H7 (cell line): ENCODE data around the gene OVCH2. TPM values are rescaled to one million over a fixed set of nuclear protein-coding genes. Genes with fewer than 3 reads are reported as not detected.
"Not testable (repeated sequence)": the region's sequence is repeated elsewhere in the genome, so short reads cannot be mapped to it uniquely, and the experiment has no call there.

ENCODE experiments used
- DNase-seq: peaks from one replicate; pipeline ENCODE4 v3.0.0; 2012
- H3K27me3 ChIP-seq: 2 replicates; pipeline ENCODE4 v1.6.0; 2011; ENCODE audit warnings: mild to moderate bottlenecking, low read length; ENCODE audit not compliant: control insufficient read depth, insufficient read depth
- H3K36me3 ChIP-seq: replicated peaks from 2 replicates; pipeline ENCODE4 v1.5.1; 2011; ENCODE audit warnings: low read length; ENCODE audit not compliant: control insufficient read depth, insufficient read depth
- H3K4me3 ChIP-seq: 2 replicates; pipeline ENCODE4 v1.5.1; 2011; ENCODE audit warnings: low read depth, mild to moderate bottlenecking, control low read depth, low read length, moderate library complexity; ENCODE audit not compliant: insufficient read depth
- total RNA-seq: library from RNA; depleted of rRNA; stranded (reverse); fragments of >200 nt; shearing (Covaris generic); gene quantifications from 2 replicates; pipeline ENCODE4 v1.2.3, GENCODE V29; 2014

The OVCH2 gene
- total RNA-seq, 1 experiment from 2014 or later = 0.66 TPM

DNA sequence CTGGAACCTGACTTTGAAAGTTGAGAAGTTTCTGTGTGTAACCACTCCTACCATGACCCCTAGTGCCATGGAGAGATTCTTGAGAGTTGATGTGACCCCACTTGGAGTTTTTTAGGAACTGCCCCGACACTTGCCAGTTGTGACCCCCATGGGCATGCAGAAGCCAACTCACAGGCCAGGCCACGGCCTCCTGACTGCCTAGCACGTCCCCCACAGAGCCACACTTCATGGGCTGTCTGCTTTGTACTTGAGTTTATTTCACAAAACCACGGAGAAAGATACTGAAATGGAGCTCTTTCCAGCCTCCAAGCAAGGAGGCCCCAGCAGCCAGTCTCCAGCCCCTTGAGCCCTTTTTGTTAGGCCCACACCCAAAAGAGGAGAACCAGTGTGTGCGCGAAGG lies 41.4 kb downstream of the OVCH2 start:
- DNase-seq = no peak
- no peak overlapping the region for H3K4me3 ChIP-seq
- peaks cover 22% of the 10 kb centered on the region for H3K36me3 ChIP-seq
- H3K27me3 ChIP-seq = no peaks in the 10 kb centered on the region

DNA sequence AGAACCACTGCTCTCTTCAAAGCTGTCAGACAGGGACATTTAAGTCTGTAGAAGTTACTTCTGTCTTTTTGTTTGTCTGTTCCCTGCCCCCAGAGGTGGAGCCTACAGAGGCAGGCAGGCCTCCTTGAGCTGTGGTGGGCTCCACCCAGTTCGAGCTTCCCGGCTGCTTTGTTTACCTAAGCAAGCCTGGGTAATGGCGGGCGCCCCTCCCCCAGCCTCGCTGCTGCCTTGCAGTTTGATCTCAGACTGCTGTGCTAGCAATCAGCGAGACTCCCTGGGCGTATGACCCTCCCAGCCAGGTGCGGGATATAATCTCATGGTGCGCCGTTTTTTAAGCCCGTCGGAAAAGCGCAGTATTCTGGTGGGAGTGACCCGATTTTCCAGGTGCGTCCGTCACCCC lies 42.7 kb downstream of the OVCH2 start:
- H3K36me3 ChIP-seq = peaks cover 22% of the 10 kb centered on the region
- not testable (repeated sequence) for H3K27me3 ChIP-seq, DNase-seq, H3K4me3 ChIP-seq

DNA sequence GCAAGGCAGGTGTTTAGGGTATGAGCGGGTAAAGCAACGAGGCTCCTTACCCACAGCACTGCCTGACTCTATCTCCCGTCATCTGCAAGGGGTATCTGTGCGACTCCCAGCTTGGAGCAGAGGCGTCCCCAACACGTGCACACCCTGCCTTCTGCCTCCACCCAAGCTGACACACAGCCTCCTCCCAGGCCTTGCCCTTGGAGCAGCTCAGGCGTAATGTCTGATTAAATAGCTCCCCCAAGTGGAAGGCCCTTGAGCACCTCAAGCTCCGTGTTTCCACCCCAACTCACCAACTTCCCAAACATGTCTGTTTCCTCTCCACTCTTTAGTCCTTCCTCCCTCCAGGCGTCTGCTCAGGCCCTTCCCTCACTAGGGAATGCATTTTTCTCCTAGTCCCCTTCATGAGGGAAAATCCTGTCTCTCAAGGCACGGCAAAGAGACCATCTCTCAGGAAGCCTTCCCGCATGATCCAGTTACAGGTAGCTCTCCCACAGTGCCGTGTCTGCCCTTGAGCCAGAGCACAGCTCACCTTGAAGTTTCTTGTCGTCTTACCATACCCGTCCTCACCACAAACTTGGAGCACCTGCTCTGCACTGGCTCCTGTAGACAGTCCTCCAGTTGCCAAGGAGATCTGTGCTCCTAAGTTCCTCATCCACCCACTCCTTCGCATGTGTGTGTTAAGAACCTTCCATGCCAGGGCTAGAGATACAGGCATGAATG lies 48.8 kb downstream of the OVCH2 start:
- Histone ChIP-seq H3K27me3 (no peaks in the 10 kb centered on the region), H3K36me3 (peaks cover 2% of the 10 kb centered on the region), H3K4me3 (no peak overlapping the region)
- DNase-seq = peak; percentile 84

DNA sequence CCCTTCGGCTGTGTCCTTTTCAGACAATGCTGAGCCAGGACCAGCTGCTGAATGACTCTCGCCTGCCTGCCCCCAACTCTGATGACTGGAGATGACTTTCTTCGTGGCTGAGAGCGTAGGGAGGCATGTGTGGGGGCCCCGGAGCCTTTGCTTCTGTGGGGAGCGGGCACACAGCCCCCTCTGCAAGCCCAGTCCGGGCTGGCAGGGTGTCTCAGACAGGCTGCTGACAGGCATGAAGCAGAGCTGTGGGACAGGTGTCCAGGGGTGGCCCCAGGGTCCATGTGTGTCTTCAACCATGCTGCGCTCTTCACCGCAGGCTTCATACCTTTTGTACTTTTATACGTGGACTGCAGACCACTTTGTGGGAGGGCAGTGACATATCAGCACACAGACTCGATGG lies 49.6 kb downstream of the OVCH2 start:
- H3K4me3 ChIP-seq = no peak overlapping the region
- H3K27me3 ChIP-seq = no peaks in the 10 kb centered on the region
- no peak for DNase-seq
- H3K36me3 ChIP-seq = peaks cover 2% of the 10 kb centered on the region

DNA sequence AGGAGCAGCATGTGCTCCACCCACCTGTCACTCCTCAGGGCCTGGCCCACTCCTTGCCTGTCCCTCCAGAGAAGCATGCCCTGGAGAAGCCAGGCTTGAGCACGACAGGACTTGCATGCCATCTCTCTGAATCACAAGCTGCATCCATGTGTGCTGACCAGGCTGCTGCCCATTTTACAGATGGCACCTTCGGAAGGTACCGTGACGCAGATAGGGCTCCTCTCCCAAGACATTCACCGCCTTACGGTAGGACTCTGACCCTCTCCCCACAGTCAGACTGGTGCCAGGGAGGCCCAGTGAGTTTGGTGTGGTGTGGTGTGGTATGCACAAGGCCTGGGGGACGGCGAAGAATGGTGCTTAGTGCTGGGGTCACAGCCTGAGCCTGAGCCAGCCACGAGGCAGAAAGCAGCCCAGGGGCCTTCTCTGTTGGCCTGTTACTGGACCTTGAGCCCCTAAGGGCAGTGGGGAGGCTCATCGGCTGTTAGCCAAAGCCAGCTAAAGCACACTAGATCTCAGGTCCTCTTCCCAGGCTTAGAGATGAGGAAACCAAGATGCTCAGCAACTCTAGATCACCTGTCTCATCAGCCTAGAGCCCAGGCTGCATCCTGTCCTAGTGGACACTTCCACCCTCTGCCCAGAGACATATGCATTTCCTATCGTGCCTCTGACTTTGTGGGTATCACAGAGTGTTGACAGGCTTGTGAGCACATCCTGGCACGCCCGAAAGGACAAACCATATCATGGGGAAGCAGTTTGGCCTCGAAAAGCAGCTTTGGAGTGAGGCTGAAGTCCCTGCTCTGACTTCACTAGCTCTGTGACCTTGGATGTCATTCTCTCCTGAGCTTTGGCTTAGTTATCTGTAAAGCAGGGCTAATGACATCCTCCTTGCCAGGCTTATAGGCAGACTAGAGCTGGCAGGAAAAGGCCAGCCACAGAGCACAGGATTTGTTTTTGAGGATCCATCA lies 50.7 kb downstream of the OVCH2 start:
- H3K4me3 ChIP-seq = no peak overlapping the region
- H3K36me3 ChIP-seq = peaks cover 2% of the 10 kb centered on the region
- no peaks in the 10 kb centered on the region for H3K27me3 ChIP-seq
- no peak for DNase-seq

DNA sequence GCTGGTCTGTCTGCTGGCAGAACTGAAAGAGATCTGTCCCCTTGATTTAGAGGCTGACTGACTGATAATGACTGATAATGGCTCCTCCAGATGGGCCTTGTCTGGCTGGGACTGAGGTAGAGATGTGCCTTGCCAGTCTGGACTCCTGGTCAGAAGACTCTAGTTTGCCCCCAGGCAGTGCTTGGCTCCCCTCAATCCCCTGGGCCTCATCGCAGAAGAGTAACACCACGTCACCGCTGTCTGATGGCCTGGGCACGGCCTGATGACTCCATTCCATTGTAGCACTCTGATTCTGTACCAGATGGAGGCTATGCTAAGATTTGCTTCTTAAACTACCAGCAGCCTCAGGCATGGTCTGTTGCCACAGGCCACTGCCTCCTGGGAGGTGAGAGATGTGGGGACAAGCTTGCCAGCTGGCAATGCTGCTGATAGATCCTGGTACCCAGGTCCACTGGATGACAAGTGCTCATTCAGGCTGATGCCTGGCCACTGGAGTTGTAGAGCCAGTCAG lies 52.0 kb downstream of the OVCH2 start:
- H3K27me3 ChIP-seq = no peaks in the 10 kb centered on the region
- no peak overlapping the region for H3K4me3 ChIP-seq
- DNase-seq = peak; percentile 3
- peaks cover 2% of the 10 kb centered on the region for H3K36me3 ChIP-seq

DNA sequence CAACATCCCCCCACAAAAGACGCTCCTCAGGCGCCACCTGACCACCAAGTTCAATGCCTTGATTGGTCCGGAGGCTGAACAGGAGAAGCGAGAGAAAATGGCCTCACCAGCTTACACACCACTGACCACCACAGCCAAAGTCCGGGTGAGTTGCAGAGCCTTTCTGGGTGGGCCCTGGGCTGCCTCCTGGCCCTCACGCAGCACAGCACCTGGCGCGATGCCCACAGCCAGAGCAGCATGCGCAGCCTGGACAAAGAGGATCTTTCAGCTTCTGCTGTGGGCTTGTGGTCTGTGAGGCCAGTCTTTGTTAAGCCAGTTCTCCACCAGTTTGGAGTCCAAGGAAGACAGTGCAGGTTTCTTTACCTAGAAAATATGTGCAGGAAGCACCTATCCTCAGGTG lies 54.6 kb downstream of the OVCH2 start:
- Histone ChIP-seq H3K27me3 (no peaks in the 10 kb centered on the region), H3K36me3 (no peaks in the 10 kb centered on the region; the same call in none of the 2 replicates)
- no peak for DNase-seq

DNA sequence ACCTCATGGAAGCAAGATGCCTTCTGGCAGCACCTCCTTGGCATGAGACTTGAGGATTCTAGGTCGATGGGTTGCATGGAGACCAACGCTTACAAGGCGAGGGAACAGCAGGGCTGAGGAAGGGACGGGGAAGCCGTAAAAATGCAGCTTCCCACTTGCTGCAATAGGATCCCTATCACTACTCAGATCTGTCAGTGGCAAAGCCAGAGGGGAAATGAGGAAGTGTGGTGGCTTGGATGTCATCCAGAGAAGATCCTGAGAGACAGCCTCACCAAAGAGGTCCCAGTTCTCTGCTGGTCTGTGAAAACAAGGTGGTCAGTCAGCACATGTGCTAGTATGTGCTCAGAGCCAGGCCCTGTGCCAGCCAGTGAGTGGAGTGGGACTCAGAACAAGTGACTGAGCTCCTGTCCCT lies 55.1 kb downstream of the OVCH2 start:
- peak; percentile 6 for DNase-seq
- H3K4me3 ChIP-seq = no peak overlapping the region
- no peaks in the 10 kb centered on the region; the same call in none of the 2 replicates for H3K36me3 ChIP-seq
- H3K27me3 ChIP-seq = no peaks in the 10 kb centered on the region

More for the DNA sequence above, 54.6 kb downstream of the OVCH2 start:
- H3K4me3 ChIP-seq = no peak overlapping the region

DNA sequence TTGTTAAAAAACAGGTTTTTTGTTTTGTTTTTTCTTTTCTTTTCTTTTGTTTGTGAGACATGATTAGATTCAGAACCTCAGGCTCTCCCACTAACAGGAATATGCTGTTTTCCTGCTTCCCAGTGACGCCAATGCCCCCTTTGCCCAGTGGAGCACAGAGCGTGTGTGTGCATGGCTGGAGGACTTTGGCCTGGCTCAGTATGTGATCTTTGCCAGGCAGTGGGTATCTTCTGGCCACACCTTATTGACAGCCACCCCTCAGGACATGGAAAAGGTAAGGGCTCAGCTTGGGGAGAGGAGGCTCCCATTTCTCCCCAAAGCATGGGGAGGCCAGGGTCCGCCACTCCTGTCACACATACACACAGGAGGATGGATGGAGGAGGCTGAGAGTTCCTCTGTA lies 58.0 kb downstream of the OVCH2 start:
- H3K36me3 ChIP-seq = no peaks in the 10 kb centered on the region; the same call in 1 of the 2 replicates
- H3K4me3 ChIP-seq = no peak overlapping the region
- DNase-seq = no peak
- no peaks in the 10 kb centered on the region for H3K27me3 ChIP-seq

DNA sequence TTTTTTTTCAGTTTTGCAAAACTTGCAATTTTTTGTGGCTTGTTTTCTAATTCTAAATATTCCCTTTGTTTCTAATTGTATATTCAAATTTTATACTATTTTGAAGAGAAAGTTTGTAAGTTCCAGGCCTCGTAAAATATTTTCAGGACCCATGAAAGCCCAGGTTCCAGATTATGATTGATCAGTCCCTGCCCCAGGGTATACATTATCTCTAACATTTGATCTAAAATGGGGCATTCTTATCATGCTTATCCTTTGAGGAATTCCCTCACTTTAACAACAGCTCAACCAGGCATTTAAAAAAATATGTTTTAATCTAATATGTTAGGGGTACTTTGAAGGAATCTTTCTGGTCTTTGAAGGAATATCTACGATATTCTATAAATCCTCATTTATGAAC lies 59.4 kb downstream of the OVCH2 start:
- no peak overlapping the region for H3K4me3 ChIP-seq
- H3K36me3 ChIP-seq = no peaks in the 10 kb centered on the region; the same call in 1 of the 2 replicates
- no peak for DNase-seq
- no peaks in the 10 kb centered on the region for H3K27me3 ChIP-seq

DNA sequence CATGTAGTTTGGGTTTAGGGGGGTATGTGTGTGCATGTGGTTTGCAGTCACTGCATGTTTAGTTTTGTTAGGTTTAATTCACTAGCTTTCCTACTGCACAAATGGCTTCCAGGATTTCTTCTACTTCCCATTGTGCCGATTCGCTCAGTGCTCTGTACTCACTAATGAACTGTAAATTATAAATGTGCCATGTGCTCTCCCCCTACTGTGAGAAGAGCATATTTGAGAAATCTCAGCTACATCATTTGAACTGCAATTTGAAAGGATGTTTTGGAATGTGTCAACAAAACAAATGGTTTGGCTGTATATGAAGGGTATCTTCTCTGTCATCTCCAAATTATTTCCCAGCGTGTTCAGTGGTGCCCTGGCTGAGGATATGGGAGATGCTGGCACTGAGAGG lies 61.1 kb downstream of the OVCH2 start:
- Histone ChIP-seq H3K36me3 (no peaks in the 10 kb centered on the region; the same call in none of the 2 replicates), H3K4me3 (no peak overlapping the region), H3K27me3 (no peaks in the 10 kb centered on the region)
- no peak for DNase-seq

DNA sequence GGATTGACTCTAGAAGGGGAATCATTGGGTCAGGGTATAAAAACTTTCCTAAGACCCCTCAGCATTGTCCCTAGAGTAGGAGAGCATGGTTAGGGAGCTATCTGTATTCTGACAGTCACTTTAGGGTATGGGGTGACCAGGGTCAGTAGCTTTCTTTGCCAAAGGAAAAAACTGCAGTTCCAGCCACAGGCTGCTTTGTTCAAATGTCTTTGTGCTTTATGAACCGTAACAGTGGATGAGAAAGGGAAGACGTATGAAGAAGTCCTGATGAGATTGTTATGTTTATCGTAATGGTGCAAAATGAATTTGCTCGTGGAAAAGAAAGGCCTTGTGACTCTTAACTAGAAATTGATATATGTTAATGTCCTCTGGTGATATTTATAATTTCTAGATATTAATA lies 63.0 kb downstream of the OVCH2 start:
- H3K4me3 ChIP-seq = no peak overlapping the region
- H3K36me3 ChIP-seq = no peaks in the 10 kb centered on the region; the same call in none of the 2 replicates
- H3K27me3 ChIP-seq = no peaks in the 10 kb centered on the region
- no peak for DNase-seq

DNA sequence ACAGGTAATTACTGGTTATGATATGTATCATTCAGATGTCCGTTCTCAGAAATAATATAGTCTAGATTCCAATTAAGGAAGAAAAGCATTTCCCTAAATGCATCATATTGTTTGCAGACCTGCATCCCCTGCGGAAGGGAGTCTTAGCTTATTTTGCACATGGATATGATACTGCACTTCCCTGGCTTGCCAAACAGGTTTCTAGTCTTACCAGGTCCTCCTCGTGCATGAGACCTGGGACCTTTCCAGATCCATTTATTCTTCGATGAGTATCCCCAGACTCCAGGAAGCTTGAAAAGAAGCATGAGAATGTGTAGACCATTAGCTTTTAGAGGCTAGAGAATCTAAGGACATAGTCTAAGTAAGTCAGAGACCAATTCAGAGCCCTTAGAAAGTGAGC lies 63.5 kb downstream of the OVCH2 start:
- no peak for DNase-seq
- no peaks in the 10 kb centered on the region; the same call in 1 of the 2 replicates for H3K36me3 ChIP-seq
- no peak overlapping the region for H3K4me3 ChIP-seq
- H3K27me3 ChIP-seq = no peaks in the 10 kb centered on the region

DNA sequence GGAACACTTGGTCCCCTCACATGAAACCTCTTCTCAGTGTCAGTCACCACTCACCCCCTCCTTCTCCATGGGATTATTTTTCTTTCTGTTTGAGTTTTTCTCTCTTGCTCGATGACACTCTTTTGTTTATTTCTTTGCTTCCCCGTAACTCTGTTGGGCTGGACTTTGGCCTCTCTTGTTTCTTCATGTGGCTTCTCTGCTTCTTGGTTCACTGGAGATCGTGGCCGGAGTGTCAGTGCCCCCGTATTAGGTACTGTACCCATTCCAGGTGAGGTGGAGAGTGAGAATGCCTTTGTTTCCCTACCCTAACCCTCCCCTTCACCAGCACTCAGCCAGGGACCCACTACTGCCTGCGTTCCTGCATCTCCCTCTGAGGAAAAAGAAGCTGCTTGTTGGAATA lies 65.5 kb downstream of the OVCH2 start:
- no peak for DNase-seq
- no peaks in the 10 kb centered on the region; the same call in 1 of the 2 replicates for H3K36me3 ChIP-seq
- no peak overlapping the region for H3K4me3 ChIP-seq
- no peaks in the 10 kb centered on the region for H3K27me3 ChIP-seq

DNA sequence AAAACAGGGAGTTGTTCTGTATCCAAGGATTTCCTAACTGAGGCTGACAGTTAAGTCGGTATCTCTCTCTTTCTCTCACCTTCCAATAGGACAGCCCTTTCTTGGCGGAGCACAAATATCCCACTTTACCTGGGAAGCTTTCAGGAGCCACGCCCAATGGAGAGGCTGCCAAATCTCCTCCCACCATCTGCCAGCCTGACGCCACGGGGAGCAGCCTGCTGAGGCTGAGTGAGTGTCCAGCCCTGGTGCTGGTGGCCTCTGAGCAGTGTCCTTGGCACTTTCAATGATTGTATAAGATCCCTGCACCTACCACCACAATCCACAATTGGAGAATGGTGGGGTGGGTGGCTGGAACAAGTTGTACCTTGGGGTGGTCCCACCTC lies 66.6 kb downstream of the OVCH2 start:
- H3K36me3 ChIP-seq = no peaks in the 10 kb centered on the region; the same call in 1 of the 2 replicates

More for the DNA sequence above, 66.6 kb downstream of the OVCH2 start:
- H3K4me3 ChIP-seq = no peak overlapping the region
- H3K27me3 ChIP-seq = no peaks in the 10 kb centered on the region
- no peak for DNase-seq
